ENCODE data around the gene RBPJL.
A peak's percentile ranks its signal among the peaks of the same experiment; 100 is the strongest.

The RBPJL gene

GRCh38 chr20:45293041-45294002, 13.3 kb upstream of the RBPJL start:
- peak; percentile 74 for DNase-seq (ENCODE audit: low read depth)

GRCh38 chr20:45294003-45294368, 12.7 kb upstream of the RBPJL start:
- DNase-seq (ENCODE audit: low read depth): no peak

GRCh38 chr20:45294659-45295058, 12.0 kb upstream of the RBPJL start:
- DNase-seq (ENCODE audit: low read depth): no peak

GRCh38 chr20:45297786-45298497, 8.7 kb upstream of the RBPJL start:
- no peak for DNase-seq (ENCODE audit: low read depth)

- no peak for DNase-seq (ENCODE audit: low read depth)
These were observed 6.9 kb upstream of the RBPJL start for GRCh38 chr20:45299786-45300185.

GRCh38 chr20:45300961-45301360, 5.7 kb upstream of the RBPJL start:
- DNase-seq (ENCODE audit: low read depth): no peak

GRCh38 chr20:45301824-45302271, 4.8 kb upstream of the RBPJL start:
- DNase-seq (ENCODE audit: low read depth): no peak

GRCh38 chr20:45303586-45304463, 2.8 kb upstream of the RBPJL start:
- DNase-seq (ENCODE audit: low read depth): no peak

GRCh38 chr20:45304464-45304999, 2.1 kb upstream of the RBPJL start:
- DNase-seq (ENCODE audit: low read depth): no peak

DNA sequence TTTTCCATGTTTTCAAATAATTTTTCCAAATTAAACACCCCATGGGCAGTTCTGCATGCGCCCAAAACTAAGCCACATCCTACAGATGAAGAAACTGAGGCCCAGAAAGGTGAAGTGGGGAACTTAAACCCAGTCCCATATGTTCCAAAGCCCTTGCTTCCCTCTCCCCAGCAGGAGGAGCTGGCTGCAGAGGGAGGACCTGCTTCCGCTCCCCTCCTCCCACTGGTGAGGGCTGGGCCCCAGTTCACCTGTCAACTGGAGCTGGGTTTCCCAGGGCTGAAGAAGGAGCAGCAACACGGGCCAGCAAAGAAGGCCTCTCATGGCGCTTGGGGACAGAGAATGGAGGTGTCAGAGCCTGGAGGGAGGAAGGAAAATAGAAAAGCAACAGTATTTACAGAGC, 1.4 kb upstream of the RBPJL start:
- DNase-seq (ENCODE audit: low read depth): no peak

DNA sequence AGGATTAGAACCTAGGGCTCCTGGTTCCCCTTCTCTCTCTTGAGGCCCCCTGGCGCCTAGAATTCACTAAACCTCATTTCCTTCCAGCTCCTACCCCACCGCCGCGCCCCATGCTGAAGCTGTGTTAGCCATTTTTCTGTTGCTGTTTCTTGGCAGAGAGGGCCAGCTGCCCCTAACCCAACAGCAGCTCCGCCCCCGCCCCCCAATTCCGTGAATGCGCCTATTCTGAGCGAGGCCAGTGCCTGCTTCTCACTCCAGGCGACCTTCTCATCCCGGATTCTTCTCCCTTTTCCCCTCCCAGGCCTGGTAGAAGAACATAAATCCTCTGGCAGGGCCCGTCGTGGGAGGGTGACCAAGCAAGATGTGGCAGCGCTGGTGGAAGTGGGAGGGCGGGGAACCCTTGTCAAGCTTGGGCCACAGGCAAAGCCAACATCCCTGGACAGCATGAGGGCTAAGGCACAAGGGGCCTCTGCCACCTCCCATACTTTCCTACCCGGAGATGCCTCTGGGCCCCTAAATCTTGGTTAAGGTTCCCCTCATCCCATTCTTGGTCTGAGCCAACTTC, 518 bp downstream of the RBPJL start:
- DNase-seq (ENCODE audit: low read depth): no peak

- no peak for DNase-seq (ENCODE audit: low read depth)
These were observed 1.6 kb downstream of the RBPJL start, which contains the start of gene MATN4 for GRCh38 chr20:45308117-45308778. Gene MATN4 (minus strand): TSS chr20:45308299. CDS start chr20:45305582, 2,717 bp downstream.

GRCh38 chr20:45309075-45309474, 2.4 kb downstream of the RBPJL start:
- DNase-seq (ENCODE audit: low read depth): no peak

DNA sequence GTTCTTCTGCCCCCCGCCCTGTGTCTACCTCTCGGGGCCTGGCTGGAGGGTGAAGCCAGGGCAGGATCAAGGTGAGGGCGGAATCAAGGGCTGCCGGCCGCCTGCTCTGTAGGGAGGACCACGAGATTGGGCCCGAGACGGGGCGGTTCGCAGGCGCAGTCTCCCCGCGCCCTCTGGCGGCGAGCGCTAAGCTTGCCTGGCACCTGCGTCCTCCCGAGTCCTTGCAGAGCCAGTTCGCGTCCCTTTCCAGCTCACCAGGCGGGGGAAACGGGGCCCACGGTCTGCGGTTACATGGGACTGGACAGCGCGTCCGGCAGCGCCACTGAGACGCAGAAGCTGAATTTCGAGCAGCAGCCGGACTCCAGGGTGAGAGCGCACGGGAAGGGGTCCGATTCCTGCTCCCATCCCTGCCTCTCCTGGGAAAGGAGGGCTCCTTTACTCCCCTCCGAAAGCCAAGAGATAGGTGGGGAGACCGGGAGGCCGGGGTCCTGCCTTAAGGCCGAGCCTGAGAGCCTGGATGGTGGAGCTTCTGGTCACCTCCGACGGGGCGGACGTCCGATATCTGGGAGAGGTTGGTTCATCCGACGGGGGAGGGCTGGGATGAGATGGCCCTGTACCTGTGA, 5.1 kb downstream of the RBPJL start:
- DNase-seq (ENCODE audit: low read depth): peak; percentile 53

DNA sequence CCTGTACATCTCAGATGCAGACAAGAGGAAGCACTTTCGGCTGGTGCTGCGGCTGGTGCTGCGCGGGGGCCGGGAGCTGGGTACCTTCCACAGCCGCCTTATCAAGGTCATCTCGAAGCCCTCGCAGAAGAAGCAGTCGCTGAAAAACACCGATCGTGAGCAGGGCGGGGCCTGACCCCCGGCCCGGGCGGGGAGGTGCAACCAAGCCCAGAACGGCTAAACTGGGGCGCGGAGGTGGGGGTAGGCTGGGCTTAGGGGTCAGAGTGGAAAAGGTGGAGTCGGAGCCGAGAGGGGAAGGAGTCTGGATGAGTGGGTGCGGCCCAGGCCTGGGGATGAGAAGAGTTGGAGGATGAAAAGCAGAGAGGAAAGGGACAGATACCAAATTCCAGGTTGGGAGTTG, 5.6 kb downstream of the RBPJL start:
- no peak for DNase-seq (ENCODE audit: low read depth)

- no peak for DNase-seq (ENCODE audit: low read depth)
These were observed 6.5 kb downstream of the RBPJL start for GRCh38 chr20:45313065-45313695.

GRCh38 chr20:45313943-45314342, 7.3 kb downstream of the RBPJL start:
- no peak for DNase-seq (ENCODE audit: low read depth)

GRCh38 chr20:45315672-45316071, 9.0 kb downstream of the RBPJL start:
- no peak for DNase-seq (ENCODE audit: low read depth)

DNA sequence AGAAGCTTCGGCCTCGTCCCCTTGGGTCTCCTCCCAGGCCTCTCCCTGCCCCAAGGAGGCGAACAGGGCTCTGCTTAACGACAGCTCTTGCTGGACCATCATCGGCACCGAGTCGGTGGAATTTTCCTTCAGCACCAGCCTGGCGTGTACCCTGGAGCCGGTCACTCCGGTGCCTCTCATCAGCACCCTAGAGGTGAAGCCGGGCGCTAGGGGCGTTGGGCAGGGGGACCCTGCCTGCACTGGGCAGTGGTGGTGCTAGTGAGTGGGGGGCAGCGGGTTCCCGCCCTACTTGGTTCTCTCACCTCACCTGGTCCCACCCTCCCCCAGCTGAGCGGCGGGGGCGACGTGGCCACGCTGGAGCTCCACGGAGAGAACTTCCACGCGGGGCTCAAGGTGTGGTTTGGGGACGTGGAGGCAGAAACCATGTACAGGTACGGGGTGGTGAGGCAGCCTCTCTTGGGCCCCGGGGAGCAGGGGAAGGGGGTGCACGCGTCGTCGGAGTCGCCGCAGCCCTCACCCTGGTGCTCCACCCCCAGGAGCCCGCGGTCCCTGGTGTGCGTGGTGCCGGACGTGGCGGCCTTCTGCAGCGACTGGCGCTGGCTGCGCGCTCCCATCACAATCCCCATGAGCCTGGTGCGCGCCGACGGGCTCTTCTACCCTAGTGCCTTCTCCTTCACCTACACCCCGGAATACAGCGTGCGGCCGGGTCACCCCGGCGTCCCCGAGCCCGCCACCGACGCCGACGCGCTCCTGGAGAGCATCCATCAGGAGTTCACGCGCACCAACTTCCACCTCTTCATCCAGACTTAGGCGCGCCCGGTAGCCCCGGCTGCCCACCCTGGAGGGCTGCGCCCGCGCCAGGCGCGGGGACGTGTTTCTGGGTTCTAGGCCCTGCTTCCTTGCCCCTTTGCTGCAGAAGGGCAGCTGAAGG, 9.8 kb downstream of the RBPJL start:
- no peak for DNase-seq (ENCODE audit: low read depth)

All from activated T-cell treated with anti-CD3 and anti-CD28 coated beads for 24 hours (primary cell).